ENCODE results near the gene SLC26A6.

DNA sequence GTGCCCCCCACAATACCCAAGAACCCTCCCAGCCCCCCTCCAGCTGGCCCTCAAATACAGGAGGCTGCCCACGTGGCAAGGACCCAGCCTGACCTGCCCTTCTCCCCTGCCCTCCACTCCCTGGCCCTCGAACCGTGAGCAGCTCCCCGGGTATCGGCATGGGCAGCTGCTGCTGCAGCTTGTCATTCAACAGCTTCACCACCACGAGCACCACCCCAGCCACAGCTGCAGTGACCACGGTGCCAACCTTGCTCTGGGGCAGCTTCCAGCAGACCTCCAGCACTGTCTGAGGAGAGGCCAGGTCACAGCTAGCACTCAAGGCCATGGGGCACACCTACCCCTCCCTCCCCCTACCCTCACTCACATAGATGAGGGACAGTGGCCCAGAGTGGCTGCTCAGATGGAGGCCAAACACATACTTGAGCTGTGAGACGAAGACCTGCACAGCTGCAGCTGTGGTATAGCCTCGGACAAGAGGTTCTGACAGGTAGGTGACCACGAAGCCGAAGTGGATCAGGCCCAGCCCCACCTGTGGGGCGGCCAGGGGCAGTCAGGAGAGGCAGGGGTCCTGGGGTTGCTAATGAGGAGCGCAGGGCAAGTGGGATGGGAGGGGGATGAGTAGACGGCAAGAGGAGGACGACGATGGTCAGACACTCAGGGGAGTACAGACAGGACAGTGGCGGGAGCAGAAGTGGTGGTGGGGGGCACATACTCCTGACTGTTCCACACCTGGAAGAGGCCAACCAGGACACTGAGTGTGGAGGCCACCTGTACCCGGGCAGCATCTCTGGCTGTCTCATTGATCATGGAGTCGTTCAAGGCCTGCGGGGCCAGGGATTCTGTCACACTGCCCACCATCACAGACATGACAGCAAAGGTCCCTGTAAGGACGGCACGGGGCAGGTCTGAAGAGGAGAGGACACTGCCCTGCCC is 3.5 kb downstream of the SLC26A6 start:
- TF ChIP-seq, protein P1, sequence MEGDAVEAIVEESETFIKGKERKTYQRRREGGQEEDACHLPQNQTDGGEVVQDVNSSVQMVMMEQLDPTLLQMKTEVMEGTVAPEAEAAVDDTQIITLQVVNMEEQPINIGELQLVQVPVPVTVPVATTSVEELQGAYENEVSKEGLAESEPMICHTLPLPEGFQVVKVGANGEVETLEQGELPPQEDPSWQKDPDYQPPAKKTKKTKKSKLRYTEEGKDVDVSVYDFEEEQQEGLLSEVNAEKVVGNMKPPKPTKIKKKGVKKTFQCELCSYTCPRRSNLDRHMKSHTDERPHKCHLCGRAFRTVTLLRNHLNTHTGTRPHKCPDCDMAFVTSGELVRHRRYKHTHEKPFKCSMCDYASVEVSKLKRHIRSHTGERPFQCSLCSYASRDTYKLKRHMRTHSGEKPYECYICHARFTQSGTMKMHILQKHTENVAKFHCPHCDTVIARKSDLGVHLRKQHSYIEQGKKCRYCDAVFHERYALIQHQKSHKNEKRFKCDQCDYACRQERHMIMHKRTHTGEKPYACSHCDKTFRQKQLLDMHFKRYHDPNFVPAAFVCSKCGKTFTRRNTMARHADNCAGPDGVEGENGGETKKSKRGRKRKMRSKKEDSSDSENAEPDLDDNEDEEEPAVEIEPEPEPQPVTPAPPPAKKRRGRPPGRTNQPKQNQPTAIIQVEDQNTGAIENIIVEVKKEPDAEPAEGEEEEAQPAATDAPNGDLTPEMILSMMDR (IDR thresholded peaks at IDR 0.05) = no peak
- TF ChIP-seq POLR2A (IDR thresholded peaks at IDR 0.05) = no peak
